Keratinocyte (primary cell): ENCODE results near the gene ZNF662. TPM values are rescaled to one million over a fixed set of nuclear protein-coding genes. Genes with fewer than 3 reads are reported as not detected.

Source experiments
- DNase-seq: peaks from one replicate; pipeline ENCODE4 v3.0.0-alpha.2; 2011; ENCODE audit warnings: low read depth, missing footprints, low spot score
- FAIRE-seq: peaks from 2 replicates; lab custom pipeline; 2011; peaks lifted over from hg19 to GRCh38; lab: Jason Lieb, UNC
- H2AFZ ChIP-seq: 2 replicates; pipeline ENCODE4 v1.6.0; 2012; ENCODE audit warnings: low read length, control low read depth, inconsistent platforms; ENCODE audit not compliant: control insufficient read depth
- H3K27ac ChIP-seq: 2 replicates; pipeline ENCODE4 v1.5.1; 2011; ENCODE audit warnings: low read length; ENCODE audit not compliant: control insufficient read depth, insufficient read depth
- H3K27me3 ChIP-seq: 3 replicates; pipeline ENCODE4 v1.6.0; 2011; ENCODE audit warnings: low read length; ENCODE audit not compliant: control insufficient read depth, insufficient read depth; ENCODE audit errors: extremely low read depth
- H3K36me3 ChIP-seq, 2 experiments: 2 replicates in 1 of 2; 3 replicates in 1 of 2; pipeline ENCODE4 v1.5.1; 2011; ENCODE audit warnings: low read length in 2 of 2, mild to moderate bottlenecking in 1 of 2; ENCODE audit not compliant: control insufficient read depth in 2 of 2, insufficient read depth in 2 of 2; ENCODE audit errors: extremely low read depth in 1 of 2
- H3K4me1 ChIP-seq: 3 replicates; pipeline ENCODE4 v1.5.1; 2011; ENCODE audit warnings: low read length; ENCODE audit not compliant: control insufficient read depth, insufficient read depth; ENCODE audit errors: extremely low read depth
- H3K4me2 ChIP-seq: 3 replicates; pipeline ENCODE4 v1.6.0; 2011; ENCODE audit warnings: low read depth, low read length; ENCODE audit not compliant: control insufficient read depth, insufficient read depth; ENCODE audit errors: extremely low read depth
- H3K4me3 ChIP-seq, 3 experiments: fragments of 200-600 bp in 1 of 3; sonication (generic) in 1 of 3; 2 replicates in 2 of 3; 3 replicates in 1 of 3; pipeline ENCODE4 v1.5.1; 2011 to 2016; ENCODE audit warnings: low read length in 3 of 3, mild to moderate bottlenecking in 3 of 3, control low read depth in 2 of 3, inconsistent platforms in 1 of 3, low read depth in 1 of 3, mixed read lengths in 1 of 3, mixed run types in 1 of 3, moderate library complexity in 1 of 3; ENCODE audit not compliant: control insufficient read depth in 2 of 3, insufficient read depth in 2 of 3; ENCODE audit errors: extremely low read depth in 1 of 3
- H3K79me2 ChIP-seq: 2 replicates; pipeline ENCODE4 v1.6.0; 2012; ENCODE audit warnings: low read length; ENCODE audit not compliant: control insufficient read depth, insufficient read depth
- H3K9ac ChIP-seq: 3 replicates; pipeline ENCODE4 v1.6.0; 2011; ENCODE audit warnings: low read length; ENCODE audit not compliant: control insufficient read depth, insufficient read depth; ENCODE audit errors: extremely low read depth
- H3K9me1 ChIP-seq: 3 replicates; pipeline ENCODE4 v1.6.0; 2011; ENCODE audit warnings: low read length; ENCODE audit not compliant: control insufficient read depth, insufficient read depth; ENCODE audit errors: extremely low read depth
- H3K9me3 ChIP-seq: 2 replicates; pipeline ENCODE4 v1.5.1; 2012; ENCODE audit warnings: low read depth, low read length; ENCODE audit not compliant: control insufficient read depth
- H4K20me1 ChIP-seq: 3 replicates; pipeline ENCODE4 v1.6.0; 2011; ENCODE audit warnings: low read length; ENCODE audit not compliant: control insufficient read depth, insufficient read depth; ENCODE audit errors: extremely low read depth
- EZH2 ChIP-seq: IDR thresholded peaks from one replicate; pipeline ENCODE4 v1.6.1; 2012; ENCODE audit warnings: inconsistent platforms, mild to moderate bottlenecking, low read length, moderate library complexity
- dilution Hi-C: fragments of 300-500 bp; cut with MboI; formaldehyde crosslinking; loops from one replicate; pipeline ENCODE4 v1.7.0; 2020; ENCODE audit warnings: low sequenced_read_pairs; ENCODE audit not compliant: extremely low pct_ligation_motif_present
- polyA plus RNA-seq, 5 experiments: library from polyadenylated mRNA; depleted of rRNA in 3 of 5; stranded (reverse) in 3 of 5; stranded (forward) in 1 of 5; unstranded in 1 of 5; fragments of >200 nt; gene quantifications; 1 replicate in 1 of 5; 2 replicates in 3 of 5; 3 replicates in 1 of 5; pipeline versions ENCODE4 v1.2.1 to v1.2.3, GENCODE V29; 2011 to 2012; ENCODE audit warnings: missing spikeins in 2 of 5, low read depth in 1 of 5, low replicate concordance in 1 of 5
- TF ChIP-seq, protein P1 (sequence below), 3 experiments: IDR thresholded peaks in 1 of 3; conservative IDR thresholded peaks in 1 of 3; optimal IDR thresholded peaks in 1 of 3; 2 replicates in 2 of 3; 3 replicates in 1 of 3; pipeline versions ENCODE3 to v1.5.1; 2011; ENCODE audit warnings: low read length in 3 of 3, mild to moderate bottlenecking in 3 of 3, moderate library complexity in 2 of 3, control low read depth in 1 of 3, inconsistent platforms in 1 of 3; ENCODE audit not compliant: insufficient read depth in 2 of 3; ENCODE audit errors: extremely low read depth in 1 of 3

The ZNF662 gene
- polyA plus RNA-seq, 1 donor (not counting 4 experiments of a cell fraction or from before 2014, with no cell fraction given), result 1.4 TPM

GRCh38 chr3:42904076-42904475, 1.9 kb upstream of the ZNF662 start:
- no peaks in the 10 kb centered on the region for H3K36me3 ChIP-seq
- no peak overlapping the region for H2AFZ ChIP-seq
- H4K20me1 ChIP-seq, result no peaks in the 10 kb centered on the region
- H3K9me3 ChIP-seq, result no peaks in the 10 kb centered on the region
- H3K4me1 ChIP-seq, result peaks cover 19% of the 10 kb centered on the region
- no peaks in the 10 kb centered on the region for H3K79me2 ChIP-seq
- no peak overlapping the region for H3K4me2 ChIP-seq
- FAIRE-seq (no peak), DNase-seq (no peak)
- H3K9ac ChIP-seq, result no peak overlapping the region
- H3K27me3 ChIP-seq, result peaks cover 27% of the 10 kb centered on the region
- no peak overlapping the region for H3K4me3 ChIP-seq
- H3K9me1 ChIP-seq, result no peaks in the 10 kb centered on the region
- TF ChIP-seq, protein P1, sequence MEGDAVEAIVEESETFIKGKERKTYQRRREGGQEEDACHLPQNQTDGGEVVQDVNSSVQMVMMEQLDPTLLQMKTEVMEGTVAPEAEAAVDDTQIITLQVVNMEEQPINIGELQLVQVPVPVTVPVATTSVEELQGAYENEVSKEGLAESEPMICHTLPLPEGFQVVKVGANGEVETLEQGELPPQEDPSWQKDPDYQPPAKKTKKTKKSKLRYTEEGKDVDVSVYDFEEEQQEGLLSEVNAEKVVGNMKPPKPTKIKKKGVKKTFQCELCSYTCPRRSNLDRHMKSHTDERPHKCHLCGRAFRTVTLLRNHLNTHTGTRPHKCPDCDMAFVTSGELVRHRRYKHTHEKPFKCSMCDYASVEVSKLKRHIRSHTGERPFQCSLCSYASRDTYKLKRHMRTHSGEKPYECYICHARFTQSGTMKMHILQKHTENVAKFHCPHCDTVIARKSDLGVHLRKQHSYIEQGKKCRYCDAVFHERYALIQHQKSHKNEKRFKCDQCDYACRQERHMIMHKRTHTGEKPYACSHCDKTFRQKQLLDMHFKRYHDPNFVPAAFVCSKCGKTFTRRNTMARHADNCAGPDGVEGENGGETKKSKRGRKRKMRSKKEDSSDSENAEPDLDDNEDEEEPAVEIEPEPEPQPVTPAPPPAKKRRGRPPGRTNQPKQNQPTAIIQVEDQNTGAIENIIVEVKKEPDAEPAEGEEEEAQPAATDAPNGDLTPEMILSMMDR (optimal IDR thresholded peaks at IDR 0.05 in 1 of 3, IDR thresholded peaks at IDR 0.05 in 1 of 3, conservative IDR thresholded peaks at IDR 0.05 in 1 of 3; ENCODE audit: extremely low read depth in 1 of 3, insufficient read depth in 2 of 3, low read length in 3 of 3), result no peak
- no peak for TF ChIP-seq EZH2
- H3K27ac ChIP-seq, result no peak overlapping the region
- dilution Hi-C loops, result no loop called here

- H3K36me3 ChIP-seq, result no peaks in the 10 kb centered on the region
- H4K20me1 ChIP-seq, result no peaks in the 10 kb centered on the region
- no peak overlapping the region for H3K9ac ChIP-seq
- dilution Hi-C loops, result no loop called here
- no peaks in the 10 kb centered on the region for H3K9me1 ChIP-seq
- no peaks in the 10 kb centered on the region for H3K79me2 ChIP-seq
- peaks cover 27% of the 10 kb centered on the region for H3K27me3 ChIP-seq
- peaks cover 12% of the 10 kb centered on the region for H3K4me1 ChIP-seq
- peak overlapping the region; percentile 50 for H3K4me2 ChIP-seq
- H3K4me3 ChIP-seq, result peak overlapping the region; percentile 30 to 60 (median 42)
- DNase-seq (no peak), FAIRE-seq (no peak)
- H3K9me3 ChIP-seq, result no peaks in the 10 kb centered on the region
- TF ChIP-seq EZH2, result peak; percentile 29
- TF ChIP-seq, protein P1 (optimal IDR thresholded peaks at IDR 0.05 in 1 of 3, IDR thresholded peaks at IDR 0.05 in 1 of 3, conservative IDR thresholded peaks at IDR 0.05 in 1 of 3; ENCODE audit: extremely low read depth in 1 of 3, insufficient read depth in 2 of 3, low read length in 3 of 3), result no peak
- H3K27ac ChIP-seq, result no peak overlapping the region
- H2AFZ ChIP-seq, result peak overlapping the region; percentile 75
Observed at GRCh38 chr3:42905740-42906069, 237 bp upstream of the ZNF662 start.
